GM18499 (cell line): ENCODE results near the gene DNASE1L2.

ENCODE experiments used
- ATAC-seq: cut with Tn5 transposase; IDR thresholded peaks from one replicate; pipeline ENCODE4 v1.9.1; 2021; ENCODE audit warnings: moderate number of reproducible peaks; ENCODE audit not compliant: insufficient read depth, unreplicated experiment

Gene DNASE1L2

DNA sequence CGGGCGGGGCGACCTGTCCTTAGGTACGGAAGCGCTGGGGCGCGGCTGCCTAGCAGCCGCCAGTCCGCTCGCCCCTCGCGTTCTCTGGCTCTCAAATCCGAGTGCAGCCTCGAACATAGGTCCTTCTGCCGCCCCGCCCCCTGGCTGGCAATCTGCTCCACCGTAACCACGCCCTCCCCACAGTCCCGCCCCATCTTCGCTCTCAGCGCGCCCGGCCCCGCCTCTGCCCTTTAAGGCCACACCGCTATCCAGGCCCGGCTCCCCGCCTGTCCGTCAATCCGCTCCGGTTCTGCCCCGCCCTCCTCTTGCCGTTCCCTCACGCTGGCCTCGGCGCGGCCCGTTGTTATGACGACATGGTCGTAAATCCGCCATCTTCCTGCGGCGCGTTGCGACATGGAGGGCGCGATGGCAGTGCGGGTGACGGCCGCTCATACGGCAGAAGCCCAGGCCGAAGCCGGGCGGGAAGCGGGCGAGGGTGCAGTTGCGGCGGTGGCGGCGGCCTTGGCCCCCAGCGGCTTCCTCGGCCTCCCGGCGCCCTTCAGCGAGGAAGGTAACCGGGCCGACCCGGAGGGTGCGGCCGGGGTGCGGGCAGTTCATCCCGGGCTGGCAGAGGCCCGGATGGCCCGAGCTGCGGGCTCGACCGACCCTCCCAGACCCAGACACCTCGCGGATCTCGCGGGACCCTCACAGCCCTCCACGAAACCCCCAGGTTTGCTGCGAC lies 12.9 kb upstream of the DNASE1L2 start, which contains the start of gene E4F1:
Gene E4F1 (plus strand): TSS at position 371 of the 721 bp plus-strand sequence. CDS start 23 bp downstream, at position 394.
- ATAC-seq: peak; percentile 76

DNA sequence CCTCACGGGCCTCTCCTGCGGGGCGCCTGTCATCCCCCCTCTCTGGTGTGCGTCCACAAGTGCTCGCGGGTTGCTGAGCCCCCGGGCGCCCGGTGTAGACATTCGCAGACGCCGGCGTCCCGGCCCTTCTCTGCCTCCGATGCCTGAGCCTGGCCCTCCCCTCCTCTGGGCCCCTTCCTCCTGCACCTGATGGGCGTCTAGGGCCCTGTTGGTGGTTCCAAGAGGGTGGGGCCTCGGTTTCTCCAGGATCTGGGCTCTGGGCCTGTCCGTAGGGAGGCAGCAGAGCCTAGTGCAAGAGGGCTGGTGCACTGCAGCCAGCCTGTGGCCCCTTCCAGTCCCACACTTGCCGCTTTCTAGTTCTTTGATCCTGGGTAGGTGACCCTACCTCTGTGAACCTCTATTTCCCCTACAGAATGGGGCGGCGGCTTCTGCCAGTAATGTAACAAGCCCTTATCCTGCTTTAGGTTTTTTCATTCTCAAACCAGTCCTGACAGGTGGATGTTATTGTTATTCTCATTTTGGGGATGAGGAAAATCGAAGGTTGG lies 12.2 kb upstream of the DNASE1L2 start:
- ATAC-seq: no peak

GRCh38 chr16:2226245-2226793 lies 9.9 kb upstream of the DNASE1L2 start:
- no peak for ATAC-seq

DNA sequence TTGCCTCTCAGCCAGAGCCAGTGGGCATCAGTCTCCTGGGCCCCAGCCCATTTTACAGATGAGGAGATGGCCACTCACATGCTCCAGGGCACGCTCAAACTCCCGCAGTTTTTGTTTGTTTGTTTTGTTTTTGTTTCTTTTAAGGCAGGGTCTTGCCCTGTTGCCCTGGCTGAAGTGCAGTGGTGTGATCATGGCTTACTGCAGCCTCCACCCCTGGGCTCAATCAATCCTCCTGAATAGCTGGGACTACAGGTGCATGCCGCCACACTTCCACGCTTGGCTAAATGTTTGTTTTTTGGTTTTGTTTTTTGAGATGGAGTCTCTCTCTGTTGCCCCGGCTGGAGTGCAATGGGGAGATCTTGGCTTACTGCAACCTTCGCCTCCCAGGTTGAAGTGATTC lies 9.3 kb upstream of the DNASE1L2 start:
- no peak for ATAC-seq

- ATAC-seq: no peak
Observed at GRCh38 chr16:2228161-2228824, 8.0 kb upstream of the DNASE1L2 start.

- ATAC-seq: no peak
Observed at GRCh38 chr16:2229091-2229490, 7.2 kb upstream of the DNASE1L2 start.

GRCh38 chr16:2229632-2230250 lies 6.5 kb upstream of the DNASE1L2 start:
- ATAC-seq: no peak

DNA sequence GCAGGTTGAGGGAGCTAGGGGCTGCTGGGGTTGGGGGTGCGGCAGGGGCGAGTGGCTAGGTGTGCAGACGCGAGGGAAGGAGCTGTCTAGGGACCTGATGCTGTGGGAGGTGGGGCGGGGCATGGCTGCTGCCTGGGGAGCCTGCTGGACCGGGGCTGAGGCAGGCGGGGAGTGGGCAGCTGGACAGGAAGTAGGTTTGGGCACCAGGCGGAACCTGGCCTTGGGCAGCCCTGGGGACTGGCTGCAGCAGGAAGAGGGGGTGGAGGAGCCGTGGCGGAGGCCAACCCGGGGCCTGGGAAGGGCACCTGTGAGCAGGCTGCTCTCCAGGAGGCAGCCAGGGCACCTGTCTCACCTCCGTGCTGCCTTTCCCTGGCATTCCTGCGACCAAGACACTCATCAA lies 5.9 kb upstream of the DNASE1L2 start:
- ATAC-seq: no peak

DNA sequence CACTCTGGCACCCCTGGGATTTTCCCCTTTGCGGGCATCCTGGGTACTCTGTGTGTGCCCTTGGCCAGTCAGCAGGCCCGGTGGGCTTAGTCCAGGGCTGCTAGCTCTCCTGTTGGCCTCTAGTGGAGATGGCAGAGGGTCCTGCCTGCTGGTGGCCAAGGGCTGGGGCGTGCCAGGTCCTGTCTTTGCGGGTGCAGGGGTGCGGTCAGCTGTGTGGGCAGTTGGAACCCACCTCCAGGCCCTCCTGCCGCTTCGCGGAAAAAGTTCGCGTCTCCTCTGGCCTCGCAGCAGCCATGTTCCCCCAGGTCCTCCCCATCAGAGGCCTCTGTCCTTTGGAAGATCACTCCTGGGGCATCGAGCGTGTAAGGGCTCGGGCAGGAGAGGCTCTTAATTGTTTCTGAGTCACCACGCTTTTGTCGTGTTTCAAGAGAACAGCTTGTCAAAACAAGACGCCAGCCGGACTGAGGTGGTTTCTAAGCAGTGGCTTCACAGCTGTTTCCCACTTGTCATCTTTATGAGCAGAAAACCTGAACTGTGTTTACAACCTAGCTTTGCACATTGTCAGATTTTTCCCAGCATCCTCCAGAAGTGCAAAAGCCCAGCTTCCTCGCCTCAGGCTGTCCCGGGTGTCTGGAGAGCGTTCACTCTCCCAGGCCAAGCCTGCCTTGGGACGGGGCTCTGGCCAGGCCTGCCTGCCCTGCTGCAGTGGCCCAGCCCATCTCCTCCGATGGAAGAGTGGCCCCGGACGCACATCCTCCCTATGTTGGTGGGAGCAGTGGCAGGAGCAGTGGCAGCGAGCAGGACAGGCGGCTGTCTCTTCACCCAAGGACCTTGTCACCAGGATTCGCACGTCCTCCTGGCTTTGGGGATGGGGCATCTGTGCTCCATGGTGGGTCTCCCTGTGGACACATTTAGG lies 5.0 kb upstream of the DNASE1L2 start:
- ATAC-seq: no peak

DNA sequence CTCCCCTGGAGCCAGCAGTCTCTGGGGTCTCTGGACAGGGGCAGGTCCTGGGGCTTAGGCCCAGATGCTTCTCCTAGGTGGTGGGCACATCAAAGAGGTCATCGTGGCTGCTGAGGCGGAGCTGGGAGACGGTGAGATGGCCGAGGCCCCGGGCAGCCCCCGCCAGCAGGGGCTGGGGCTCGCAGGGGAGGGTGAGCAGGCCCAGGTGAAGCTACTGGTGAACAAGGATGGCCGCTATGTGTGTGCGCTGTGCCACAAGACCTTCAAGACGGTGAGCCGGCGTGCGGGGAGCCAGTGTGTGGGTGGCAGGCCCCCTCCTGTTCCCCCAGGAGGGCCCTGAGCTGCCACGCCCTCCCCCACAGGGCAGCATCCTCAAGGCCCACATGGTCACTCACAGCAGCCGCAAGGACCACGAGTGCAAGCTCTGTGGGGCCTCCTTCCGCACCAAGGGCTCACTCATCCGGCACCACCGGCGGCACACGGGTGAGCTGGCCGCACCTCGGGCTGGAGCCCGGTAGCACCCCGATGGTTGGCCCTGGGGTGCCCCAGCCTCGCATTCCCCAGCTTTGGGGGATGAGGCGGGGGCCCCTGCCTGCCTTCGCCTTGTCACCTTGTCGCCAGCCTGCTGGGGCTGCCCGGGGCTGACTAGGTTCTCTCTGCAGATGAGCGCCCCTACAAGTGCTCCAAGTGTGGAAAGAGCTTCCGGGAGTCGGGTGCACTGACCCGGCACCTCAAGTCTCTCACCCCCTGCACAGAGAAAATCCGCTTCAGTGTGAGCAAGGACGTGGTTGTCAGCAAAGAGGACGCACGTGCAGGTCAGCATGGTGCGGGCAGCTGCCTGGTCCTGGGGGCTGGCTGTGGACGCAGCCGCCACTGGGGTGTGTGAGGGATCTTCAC lies 3.9 kb upstream of the DNASE1L2 start:
- ATAC-seq: no peak

DNA sequence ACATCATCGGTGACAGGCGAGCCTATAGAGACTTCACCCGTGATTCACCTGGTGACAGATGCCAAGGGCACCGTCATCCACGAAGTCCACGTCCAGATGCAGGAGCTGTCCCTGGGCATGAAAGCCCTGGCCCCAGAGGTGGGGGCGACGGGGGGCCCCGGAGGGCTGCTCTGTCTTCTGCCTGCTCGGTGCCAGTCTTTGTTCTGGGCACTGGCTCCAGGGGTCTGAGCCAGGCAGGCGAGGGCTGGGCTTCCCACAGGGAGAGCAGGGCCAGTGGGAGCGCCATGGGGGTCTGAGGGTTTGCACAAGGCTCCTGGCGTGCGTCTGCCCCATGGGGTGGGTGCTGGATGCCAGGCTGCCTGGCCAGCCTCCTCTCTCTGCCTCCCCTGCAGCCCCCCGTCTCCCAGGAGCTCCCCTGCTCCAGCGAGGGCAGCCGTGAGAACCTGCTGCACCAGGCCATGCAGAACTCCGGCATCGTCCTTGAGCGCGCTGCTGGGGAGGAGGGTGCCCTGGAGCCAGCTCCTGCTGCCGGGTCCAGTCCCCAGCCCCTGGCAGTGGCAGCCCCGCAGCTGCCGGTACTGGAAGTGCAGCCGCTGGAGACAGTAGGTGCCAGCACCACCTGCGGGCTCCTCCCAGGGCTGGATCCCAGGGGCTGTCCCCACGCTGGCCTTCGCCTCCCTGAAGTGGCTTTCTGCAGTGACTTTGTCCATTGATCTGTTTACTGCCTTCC lies 3.0 kb upstream of the DNASE1L2 start:
- ATAC-seq: no peak

GRCh38 chr16:2233872-2234812 lies 2.1 kb upstream of the DNASE1L2 start:
- no peak for ATAC-seq

DNA sequence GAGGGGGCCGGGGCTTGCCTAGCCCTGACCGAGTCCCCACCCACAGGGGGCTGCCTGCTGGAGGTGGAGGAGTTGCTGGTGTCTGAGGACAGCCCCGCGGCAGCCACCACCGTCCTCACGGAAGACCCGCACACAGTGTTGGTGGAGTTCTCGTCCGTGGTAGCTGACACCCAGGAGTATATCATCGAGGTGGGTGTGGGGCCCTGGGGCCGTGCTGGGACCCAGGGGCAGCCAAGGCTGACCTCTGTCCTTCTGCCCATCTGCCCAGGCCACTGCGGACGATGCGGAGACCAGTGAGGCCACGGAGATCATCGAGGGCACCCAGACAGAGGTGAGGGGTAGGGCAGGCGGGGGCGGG lies 1.5 kb upstream of the DNASE1L2 start:
- ATAC-seq: no peak

GRCh38 chr16:2235234-2235651 lies 1.0 kb upstream of the DNASE1L2 start:
- no peak for ATAC-seq

DNA sequence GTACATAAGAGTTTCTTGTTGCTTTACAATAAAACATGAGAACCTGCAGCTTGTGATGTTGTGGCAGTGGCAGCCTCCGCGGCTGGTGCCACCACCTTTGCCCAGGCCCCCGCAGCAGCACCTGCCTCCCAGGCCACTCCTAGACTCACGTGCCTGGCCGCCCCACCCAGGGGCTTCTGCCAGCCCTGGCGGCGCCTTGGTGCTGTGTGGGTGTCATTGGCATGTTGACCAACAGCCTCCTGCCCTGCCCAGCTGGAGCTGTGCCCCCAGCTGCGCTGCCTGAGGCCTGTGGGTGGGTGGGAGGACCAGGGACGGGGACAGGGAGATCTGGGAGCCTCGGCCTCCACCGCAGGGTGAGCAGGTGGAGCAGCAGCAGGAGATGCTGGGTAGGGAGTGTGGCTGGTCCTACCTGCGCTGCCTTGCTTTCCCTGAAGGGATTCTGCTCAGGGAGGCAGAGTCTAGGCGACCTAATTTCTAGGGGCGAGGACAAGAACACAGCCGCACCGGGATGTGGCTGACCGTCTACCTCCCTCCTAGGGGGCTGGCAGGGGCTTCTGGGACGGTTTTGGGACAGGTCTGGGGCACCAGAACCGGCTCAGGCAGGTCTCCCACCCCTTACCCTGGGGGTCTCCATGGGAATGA lies 428 bp upstream of the DNASE1L2 start:
- ATAC-seq: no peak

DNA sequence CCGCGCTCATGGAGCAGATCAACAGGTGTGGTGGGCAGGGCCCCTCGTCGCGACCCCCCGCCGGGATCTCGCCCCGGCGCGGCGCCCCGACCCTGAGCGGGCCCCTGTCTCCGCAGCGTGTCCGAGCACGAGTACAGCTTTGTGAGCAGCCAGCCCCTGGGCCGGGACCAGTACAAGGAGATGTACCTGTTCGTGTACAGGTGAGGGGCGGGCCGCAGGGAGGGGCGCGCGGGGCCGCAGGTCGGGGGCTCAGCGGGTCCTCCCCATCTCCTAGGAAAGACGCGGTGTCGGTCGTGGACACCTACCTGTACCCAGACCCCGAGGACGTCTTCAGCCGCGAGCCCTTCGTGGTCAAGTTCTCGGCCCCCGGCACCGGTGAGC lies 848 bp downstream of the DNASE1L2 start:
- ATAC-seq: no peak
